H1 (cell line): ENCODE measurements around the gene SEC61B. TPM values are rescaled to one million over a fixed set of nuclear protein-coding genes. Genes with fewer than 3 reads are reported as not detected.

Source experiments
- CTCF ChIP-seq, 3 experiments: IDR thresholded peaks; 1 replicate in 2 of 3; 2 replicates in 1 of 3; pipeline versions ENCODE4 v1.5.1 to v1.6.1; 2011; ENCODE audit warnings: low read length in 3 of 3, mild to moderate bottlenecking in 3 of 3, inconsistent platforms in 2 of 3, low read depth in 1 of 3, moderate library complexity in 1 of 3; ENCODE audit not compliant: insufficient read depth in 1 of 3; ENCODE audit errors: control extremely low read depth in 1 of 3
- SRF ChIP-seq: IDR thresholded peaks from 2 replicates; pipeline ENCODE4 v1.6.1; 2011; ENCODE audit warnings: mild to moderate bottlenecking, low read depth, low read length, moderate library complexity
- TAF1 ChIP-seq: IDR thresholded peaks from 2 replicates; pipeline ENCODE4 v1.6.1; 2011; ENCODE audit warnings: mild to moderate bottlenecking, low read depth, low read length
- polyA plus RNA-seq, 7 experiments: library from polyadenylated mRNA; depleted of rRNA in 3 of 7; stranded (reverse) in 5 of 7; unstranded in 2 of 7; fragments of >200 nt in 5 of 7; fragments of 200-250 nt in 2 of 7; gene quantifications; 1 replicate in 5 of 7; 2 replicates in 1 of 7; 4 replicates in 1 of 7; pipeline versions ENCODE4 v1.2.1 to v1.2.3, GENCODE V29; 2011 to 2013; ENCODE audit warnings: missing spikeins in 2 of 7, mixed read lengths in 2 of 7
- total RNA-seq: library from RNA; stranded (reverse); fragmentation: NEBNext Ultra II Directional; extraction: Animal tissue kit (Norgen Biotek cat#: 25700); gene quantifications from 2 replicates; pipeline ENCODE4 v1.2.1, GENCODE V29; 2021

The SEC61B gene
- total and polyA plus RNA-seq, 2 of the 8 experiments (the other 6 are each of a cell fraction or from before 2014, with no cell fraction given): 155 to 379 TPM

- TF ChIP-seq SRF: no peak
- peak; percentile 81 to 97 (median 81) for TF ChIP-seq CTCF (IDR thresholded peaks at IDR 0.05; ENCODE audit: control extremely low read depth in 1 of 3, insufficient read depth in 1 of 3, low read depth in 1 of 3, low read length in 3 of 3)
- 0 out of 2 replicates have a peak, but pooled peaks have one; percentile 40 for TF ChIP-seq TAF1
Observed at GRCh38 chr9:99184475-99185347, 37.4 kb upstream of the SEC61B start (continued).
